ENCODE data around the gene POLR3K.

Gene POLR3K

DNA sequence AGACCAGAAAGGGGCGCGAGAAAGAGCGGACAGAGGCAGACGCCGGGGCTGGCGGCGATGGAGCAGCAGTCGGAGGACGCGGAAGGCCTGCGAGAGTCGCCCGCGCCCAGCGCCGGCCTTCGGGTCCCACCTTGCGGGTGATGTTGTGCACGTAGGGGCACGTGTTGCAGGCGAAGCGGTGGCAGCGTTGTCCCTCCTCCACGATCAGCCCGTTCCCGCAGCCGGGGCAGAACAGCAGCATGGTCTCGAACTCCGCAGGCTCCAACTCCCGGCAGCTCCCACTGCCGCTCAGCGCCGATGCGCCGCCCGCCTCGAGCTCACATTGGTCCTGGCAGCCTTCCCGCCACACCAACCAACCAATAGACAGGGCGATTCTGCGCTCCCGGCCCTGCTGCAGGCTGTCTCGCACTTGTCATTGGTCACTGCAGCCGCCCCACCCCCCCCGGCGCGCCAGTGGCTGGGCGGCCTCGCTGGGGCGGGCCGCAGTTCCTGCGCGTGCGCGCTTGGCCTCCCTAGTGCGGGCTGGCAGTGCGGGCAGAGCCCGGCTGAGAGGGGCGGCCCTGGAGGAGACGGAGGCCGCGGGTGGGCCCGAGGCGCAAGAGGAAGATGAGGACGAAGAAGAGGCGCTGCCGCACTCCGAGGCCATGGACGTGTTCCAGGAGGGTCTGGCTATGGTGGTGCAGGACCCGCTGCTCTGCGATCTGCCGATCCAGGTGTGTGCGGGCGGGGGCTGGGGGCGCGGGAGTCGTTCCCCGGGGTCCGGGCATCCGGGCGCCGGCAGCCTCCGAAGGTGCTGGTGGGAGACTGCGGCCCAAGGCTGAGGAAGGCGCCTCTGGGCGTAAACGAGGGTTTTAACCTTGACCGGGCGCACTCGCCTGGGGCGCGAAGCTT lies at the start of gene POLR3K, which contains the start of gene SNRNP25:
TSS of gene POLR3K (minus strand) at position 263 of the 891 bp plus-strand sequence. CDS start at position 241, 22 bp downstream.
TSS of gene SNRNP25 (plus strand) at position 483 of the 891 bp plus-strand sequence. CDS start at position 672, 189 bp downstream.
- peak; percentile 66 for DNase-seq

DNA sequence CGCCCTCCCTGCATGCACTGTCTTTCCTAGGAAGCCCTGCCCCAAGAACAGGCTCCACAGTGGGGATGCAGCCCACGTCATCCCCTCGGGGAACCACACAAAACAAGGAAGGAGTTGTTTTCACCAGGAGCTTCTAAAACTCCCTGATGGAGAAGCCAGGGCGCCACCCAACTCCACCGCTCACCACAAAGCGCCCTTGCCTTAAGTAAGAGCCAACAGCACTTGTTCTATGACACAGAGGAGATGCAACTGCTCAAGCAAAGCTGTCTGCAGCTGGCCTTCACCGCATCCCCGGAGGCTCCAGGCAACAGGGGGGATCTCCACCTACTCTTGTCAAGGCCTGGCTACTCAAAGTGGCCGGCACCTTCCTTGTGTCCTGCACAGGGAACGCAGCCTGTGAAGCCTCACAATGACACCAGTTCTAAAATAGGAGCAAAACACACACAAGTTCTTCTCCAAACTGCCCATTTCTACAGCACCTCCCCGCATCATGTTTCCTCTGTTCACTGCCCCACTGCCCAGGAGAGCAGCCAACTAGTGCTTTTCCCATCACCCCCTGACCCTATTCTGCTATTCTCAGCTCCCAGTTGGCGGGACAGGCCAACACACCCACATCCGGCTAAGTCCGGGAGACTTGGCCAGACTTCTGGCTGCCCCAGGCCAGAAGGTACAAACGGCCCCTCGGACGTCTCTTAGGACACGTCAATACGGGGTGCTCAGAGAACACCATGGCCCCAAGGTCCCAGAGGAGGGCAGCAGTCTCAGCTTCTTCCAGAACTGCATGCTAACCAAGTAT lies 48.9 kb upstream of the POLR3K start:
- no peak for DNase-seq

GRCh38 chr16:101586-101985 lies 48.2 kb upstream of the POLR3K start:
- no peak for DNase-seq

GRCh38 chr16:100989-101388 lies 47.6 kb upstream of the POLR3K start:
- DNase-seq: no peak

DNA sequence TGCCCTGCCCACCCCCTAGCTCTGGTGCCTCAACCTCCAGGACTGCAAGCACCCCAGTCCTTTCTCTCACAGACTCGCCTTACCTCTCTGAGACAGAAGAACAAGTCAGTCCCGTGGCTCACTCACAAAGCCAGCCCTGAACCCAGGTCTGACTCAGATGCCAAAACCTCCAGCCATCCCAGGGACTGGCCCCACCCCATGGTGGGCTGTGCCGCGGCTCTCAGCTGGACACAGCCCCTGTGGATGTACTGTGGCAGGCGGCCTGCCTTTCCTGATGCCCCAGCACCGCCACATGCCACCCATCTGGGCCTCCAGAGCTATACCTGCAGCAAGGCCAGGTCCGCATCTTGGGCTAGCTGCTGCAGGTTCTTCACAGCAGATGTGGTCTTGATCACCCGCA lies 44.4 kb upstream of the POLR3K start:
- no peak for DNase-seq

DNA sequence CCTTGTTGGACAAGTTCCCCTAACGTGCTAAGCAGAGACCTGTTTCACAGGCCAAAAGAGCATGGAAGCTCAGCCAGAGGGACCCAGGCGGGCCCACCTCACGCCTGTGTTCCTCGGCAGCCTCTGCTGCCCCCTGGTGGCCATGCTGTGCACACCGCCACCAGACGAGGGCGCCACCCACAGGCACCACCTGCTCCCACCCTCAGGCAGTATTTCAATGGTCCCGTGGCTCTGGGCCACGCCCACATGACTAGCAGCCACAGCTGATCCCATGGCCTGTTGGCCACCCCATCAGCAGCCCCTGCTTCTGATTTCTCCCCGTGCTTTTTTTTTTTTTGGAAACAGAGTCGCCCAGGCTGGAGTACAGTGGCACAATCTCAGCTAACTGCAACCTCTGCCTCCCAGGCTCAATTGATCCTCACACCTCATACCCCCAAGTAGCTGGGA lies 43.5 kb upstream of the POLR3K start:
- DNase-seq: peak; percentile 62

GRCh38 chr16:94918-95265 lies 41.5 kb upstream of the POLR3K start:
- DNase-seq: no peak

DNA sequence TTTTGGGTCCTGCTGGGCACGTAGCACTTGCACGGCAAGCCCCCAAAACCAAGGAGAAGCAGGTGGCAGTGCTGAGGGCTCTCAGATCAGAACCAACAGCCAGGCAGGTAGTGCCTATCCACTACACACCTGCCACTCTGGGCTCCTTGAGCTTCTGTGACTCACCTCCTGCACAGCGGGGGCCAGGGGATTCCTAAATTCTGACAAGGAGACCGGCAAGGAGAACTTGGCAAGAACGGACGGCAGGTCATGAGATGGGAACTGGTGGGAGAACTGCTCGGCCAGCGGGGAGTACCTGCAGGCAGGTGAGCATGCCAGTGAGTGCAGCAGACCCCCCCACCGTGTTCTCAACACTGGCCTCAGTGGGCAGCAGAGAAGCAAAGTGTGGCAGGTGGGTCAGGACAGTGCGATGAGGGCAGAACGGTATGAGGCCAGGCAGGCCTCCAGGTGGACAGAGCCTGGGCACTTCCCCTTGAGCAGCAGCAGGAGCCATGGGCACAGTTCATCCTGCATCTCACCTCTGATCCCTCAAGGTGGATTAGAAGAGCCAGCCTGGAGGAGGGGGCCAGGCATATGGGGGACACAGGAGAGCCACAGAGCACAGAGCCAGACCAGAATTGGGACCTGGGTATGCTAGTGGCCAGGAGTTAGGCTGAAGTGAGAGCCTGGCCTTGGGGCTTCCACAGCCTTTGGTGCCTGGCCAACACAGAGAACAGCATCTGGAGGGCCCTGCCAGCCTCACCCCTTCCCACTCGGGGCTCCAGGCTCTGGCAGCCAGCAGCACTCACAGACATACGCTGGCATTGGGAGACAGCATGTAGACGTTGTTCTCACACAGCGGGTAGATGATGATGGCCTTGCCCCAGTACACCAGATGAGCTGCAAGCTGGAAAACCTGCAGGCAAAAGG lies 39.3 kb upstream of the POLR3K start:
- no peak for DNase-seq

GRCh38 chr16:91484-91883 lies 38.1 kb upstream of the POLR3K start:
- DNase-seq: no peak

GRCh38 chr16:89391-90302 lies 36.2 kb upstream of the POLR3K start:
- DNase-seq: no peak

- no peak for DNase-seq
Measured at GRCh38 chr16:88613-89012, 35.2 kb upstream of the POLR3K start.

DNA sequence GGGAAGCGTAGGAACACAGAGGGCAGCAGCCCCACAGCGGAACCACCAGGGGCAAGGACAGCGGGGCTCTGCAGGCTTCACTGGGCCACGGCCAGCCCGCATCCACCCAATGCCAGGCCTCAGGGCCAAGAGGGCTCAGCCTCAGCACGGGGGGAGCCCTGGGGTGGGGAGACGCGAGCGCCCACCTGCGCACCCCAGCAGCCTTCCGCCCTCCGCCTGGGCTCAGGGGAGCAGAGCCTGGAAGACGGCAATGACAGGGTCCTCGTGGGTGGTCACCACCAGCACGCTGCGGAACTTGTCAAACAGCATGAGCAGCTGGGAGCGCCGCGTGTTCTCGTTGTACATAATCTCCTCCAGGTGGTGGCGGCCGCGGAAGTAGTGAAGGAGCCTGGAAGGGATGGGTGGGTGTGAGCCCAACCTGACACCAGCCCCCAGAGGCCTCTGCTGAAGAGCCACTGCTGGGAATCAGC lies 33.1 kb upstream of the POLR3K start:
- no peak for DNase-seq

- no peak for DNase-seq
Measured at GRCh38 chr16:85865-86264, 32.5 kb upstream of the POLR3K start.

- DNase-seq: no peak
Measured at GRCh38 chr16:85407-85782, 32.0 kb upstream of the POLR3K start.

DNA sequence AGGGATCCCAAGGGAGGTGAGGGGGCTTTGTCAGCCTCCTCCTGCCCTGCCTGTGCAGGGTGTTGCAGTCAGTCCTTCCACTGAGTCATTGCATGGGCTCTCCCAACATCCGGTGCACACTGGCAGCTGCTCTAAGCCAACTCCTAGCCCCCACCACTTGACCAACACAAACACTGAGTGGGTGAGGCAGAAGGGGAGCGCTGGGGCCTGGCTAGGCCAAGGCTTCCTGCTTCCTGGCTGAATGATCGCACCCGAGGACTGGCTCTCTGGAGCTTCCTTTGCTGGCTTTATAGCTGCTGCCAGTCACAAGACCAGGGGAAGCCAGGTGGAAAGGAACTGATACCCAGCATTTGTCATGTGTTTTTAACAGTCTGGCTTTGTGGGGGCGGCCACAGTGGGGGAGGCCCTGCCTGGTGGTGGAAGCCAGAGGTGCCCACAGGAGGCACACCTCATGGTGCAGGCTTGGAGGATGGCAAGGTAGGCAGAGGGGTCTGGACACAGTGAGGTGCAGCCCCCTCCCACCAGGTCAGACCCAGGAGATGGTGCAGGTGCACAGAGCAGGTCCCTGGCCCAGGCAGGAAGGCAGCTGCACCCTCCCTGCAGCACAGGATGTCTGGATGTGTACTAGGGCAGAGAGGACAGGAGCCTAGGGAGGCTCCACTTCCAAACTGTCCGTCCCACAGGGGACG lies 31.5 kb upstream of the POLR3K start:
- no peak for DNase-seq

GRCh38 chr16:83781-84615 lies 30.6 kb upstream of the POLR3K start:
- DNase-seq: no peak

DNA sequence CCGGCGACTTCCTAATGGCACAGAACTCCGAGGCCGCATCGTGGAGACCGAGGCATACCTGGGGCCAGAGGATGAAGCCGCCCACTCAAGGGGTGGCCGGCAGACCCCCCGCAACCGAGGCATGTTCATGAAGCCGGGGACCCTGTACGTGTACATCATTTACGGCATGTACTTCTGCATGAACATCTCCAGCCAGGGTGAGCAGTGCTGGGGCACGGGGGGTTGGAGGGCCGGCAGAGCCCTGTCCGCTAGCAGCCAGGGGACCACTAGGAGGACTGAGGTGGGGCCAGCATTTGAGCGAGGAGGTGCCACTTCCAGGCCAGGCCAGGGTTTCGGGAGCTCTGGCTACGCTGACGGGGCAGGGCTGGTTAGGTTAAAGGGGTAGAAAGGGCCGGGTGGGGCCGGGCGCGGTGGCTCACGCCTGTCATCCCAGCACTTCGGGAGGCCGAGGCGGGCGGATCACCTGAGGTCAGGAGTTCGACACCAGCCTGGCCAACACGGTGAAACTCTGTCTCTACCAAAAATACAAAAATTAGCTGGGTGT lies 29.7 kb upstream of the POLR3K start:
- DNase-seq: no peak

DNA sequence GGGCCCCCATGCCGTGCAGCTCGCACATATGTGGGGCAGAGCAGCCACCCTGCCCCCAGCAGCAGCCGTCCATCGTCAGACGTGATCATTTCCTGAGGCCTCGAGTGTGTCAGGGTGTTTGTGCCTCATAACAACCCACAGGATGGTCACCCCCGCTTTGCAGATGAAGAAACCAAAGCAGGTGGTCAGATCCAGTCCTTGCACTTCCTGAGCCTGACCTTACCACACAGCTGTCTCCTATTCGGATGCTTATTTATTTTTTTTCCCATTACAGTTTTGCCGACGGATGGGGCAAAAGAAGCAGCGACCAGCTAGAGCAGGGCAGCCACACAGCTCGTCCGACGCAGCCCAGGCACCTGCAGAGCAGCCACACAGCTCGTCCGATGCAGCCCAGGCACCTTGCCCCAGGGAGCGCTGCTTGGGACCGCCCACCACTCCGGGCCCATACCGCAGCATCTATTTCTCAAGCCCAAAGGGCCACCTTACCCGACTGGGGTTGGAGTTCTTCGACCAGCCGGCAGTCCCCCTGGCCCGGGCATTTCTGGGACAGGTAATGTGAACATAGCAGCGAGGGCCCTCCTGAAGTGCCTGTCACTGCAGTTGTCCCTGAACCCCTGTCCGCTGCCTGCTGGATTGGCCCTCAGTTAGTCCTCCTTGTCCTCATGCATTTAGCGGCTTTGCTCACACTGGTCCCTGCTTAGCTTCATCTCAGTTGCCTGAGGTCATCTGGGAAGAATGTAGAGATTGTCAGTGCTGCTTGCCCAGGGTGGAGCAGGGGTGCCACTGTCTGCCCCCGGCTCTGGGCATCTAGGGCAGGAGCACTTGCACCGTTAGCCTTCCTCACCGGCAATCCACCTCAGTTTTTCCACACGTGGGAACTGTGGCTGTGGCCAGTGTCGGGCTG lies 26.0 kb upstream of the POLR3K start:
- DNase-seq: no peak

Data from NCI-H1048 (cell line).